Activated naive CD4-positive, alpha-beta T cell (primary cell): ENCODE data around the gene UST.
A peak's percentile ranks its signal among the peaks of the same experiment; 100 is the strongest.

Experiments used
- DNase-seq, 4 experiments: peaks; one replicate each; lab custom pipeline; 2025; lab: John Stamatoyannopoulos, UW

The UST gene

DNA sequence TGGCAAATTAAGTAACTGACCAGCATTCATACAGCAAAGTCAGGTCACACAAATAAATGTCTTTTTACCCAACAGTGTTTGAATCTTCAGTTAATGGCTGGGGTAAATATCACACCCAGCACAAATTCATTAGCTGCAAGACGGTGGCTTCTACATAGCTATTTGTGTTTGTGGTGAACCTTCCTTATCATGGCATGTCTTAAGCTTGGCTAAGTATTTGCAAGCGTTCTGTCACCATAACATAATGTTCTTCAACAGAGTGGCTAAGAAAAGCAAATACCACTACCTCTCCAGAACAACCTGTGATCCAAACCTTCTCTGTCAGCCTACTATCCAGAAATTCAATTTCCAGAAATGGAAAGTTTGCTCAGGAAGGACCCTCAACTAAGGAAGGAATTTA is 315.1 kb downstream of the UST start:
- DNase-seq: no peak

DNA sequence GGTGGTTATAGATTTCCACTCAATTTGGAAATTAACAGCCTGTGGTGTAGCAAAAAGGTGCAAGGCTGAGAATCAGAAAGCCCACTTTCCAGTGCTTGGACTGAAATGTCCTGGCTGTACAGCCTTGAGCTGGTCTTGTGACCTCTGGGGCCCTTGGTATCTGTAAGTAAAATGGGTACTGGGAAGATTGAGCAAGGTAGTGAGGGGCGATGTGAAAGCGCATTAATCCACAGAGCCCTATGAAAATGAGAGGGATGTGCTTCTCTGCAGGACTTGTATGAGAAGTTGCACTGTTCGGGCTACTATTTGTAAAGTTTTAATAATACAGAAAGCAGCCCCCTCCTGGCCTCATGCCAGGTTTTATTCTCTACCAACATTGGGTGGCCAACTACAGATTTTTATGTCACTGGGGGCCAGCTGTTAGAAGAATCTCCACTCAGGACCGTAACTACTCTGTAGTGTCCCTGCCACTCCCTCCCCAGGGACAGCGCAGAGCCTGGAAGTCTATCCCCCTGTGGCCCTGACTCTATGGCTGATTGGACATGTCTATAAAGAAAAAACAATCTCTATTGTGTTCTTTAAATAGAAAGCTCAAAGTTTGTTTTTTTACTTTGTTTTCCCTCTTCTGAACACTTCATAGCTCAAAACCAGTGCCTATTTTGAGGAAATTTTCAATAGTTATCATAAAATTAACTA is 316.0 kb downstream of the UST start:
- DNase-seq: no peak

- no peak for DNase-seq
These were observed 316.6 kb downstream of the UST start for GRCh38 chr6:149063468-149063867.

DNA sequence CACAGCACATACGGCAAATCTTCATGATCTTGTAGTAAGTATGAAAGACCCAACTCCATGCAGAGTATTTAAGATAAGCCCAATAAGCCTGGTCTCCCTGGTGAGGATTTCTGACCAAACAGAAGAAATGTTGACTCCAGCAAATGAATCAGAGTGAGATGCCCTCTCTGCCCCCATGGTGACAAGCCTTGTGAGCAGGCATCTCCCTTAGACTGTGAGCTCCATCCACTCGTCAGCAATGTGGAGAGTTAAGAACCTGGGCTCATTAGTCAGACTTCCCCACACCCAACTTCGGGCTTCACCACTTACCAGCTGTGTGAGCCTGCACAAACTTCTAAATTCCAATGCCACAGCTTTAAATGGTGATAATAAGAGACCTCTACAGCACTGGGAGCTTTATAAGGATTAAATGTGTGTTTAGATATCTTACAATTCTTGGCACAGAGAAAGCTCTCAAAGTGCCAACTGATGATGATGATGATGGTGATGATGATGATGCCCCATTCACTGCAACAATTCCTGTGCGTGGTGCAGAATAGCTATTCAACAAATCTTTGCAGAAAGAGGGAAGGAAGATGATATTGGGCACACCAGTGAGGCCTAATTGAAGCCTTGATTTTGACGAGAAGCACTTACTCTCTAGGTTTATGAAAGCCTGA is 317.3 kb downstream of the UST start:
- no peak for DNase-seq

DNA sequence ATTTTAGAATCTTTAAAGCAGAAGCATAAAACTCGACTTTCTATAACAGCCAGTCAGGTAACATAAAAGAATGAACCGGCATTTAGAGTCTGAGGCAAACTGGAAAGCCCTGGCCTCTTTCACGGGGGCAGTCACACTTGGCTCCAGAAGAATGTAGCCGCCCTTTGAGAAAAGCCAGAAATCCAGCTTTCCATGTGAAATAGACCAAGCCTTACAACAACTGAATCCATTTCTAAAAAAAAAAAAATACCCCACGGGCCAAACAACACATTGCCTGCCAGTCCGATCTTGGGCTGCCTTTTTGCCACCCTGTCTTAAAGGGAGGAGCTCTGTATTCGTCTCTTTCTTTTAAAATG is 317.8 kb downstream of the UST start:
- DNase-seq: no peak

- DNase-seq: no peak
These were observed 318.3 kb downstream of the UST start for GRCh38 chr6:149065121-149065520.

DNA sequence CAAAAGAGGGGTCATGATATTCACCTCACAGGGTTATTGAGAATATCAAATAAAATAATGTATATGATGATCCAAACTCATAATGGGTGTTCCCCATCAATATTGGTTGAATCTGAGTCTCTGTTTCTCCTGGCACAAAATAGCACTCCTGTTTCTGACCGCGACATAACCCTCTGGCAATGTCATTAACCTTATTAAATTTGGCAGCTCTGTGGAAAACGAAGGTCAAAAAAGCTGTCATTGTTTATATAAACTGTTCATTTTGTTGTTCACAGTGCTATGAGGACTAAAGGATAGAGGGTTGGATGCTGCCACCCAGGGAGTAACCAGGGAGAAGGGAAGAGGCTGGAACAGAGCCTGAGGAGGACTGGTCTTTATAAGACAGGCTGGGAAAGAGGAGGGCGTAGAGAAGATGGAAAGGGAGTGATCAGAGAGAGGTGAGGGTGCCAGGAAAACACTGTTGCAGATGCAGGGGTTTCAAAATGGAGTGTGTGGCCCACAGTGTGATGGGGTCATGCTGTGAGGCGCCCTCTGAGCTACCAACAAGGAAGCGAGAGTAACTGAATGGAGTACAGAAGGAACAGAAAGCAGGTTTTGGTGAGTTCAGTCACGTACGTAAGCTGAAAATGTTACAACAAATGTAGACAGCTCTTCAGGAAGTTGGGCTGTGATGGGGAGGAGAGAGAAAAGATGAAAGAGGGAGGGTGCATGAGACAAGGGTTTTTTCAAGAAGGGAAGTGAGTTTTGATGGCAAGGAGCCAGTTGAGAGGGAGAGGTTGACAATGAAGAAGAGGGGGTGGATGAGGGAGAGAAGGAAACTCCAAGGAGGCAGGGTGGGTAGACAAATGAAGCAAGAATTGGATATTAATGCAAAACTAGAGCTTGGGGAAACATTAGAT is 319.1 kb downstream of the UST start:
- no peak for DNase-seq

DNA sequence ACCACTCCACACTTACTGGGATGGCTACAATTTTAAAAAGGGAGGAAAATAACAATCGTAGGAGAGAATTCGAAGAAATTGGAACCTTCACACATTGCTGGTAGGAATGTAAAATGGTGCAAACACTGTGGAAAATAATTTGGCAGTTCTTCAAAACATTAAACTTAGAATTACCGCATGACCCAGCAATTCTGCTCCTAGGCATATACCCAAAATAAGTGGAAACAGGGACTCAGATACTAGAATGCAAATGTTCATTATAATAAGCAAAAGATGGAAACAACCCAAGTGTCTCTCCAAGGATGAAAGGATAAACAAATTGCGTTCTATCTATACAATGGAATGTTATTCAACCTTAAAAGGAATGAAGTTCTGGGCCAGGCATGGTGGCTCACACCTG is 325.2 kb downstream of the UST start:
- DNase-seq: no peak

DNA sequence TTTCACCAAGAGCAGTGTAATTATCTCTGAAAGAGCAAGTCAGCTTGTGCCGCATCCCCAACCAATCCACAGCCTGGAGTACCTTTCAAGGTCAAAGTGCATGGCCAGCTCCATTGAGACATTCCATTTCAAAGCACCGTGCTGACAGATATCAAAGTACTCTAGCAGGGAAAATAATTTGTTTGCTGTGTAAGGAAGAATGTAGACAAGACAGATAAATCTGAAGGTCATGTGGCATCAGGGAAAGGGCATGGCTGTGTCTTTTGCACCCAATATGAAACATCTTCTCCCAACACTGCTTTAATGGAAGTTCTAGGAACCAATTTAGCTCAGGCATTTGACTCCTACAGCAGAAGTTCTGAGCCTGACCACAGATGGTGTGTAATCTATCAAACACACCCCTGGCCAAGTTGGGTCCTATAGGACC is 328.0 kb downstream of the UST start:
- no peak for DNase-seq

- no peak for DNase-seq
These were observed 329.0 kb downstream of the UST start for GRCh38 chr6:149075616-149076354.

DNA sequence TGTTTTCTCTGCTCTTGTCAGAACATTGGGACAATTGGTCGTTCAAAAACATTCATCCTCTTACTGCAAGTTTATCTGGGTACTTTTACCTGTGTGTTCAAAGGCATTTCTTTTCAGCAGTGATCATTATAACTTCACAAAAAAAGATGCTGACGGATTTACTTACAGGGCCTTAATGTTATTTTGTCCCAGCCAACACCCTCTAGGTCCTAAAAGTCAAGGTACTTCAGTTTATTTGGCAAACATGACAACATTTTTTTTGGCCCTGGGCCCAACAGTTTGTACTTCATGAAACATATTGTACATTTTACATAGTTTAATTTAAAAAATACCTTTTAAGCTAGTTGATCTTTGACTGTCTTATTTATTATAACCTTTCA is 329.5 kb downstream of the UST start:
- DNase-seq: no peak

- no peak for DNase-seq
These were observed 330.4 kb downstream of the UST start for GRCh38 chr6:149077208-149077607.

- DNase-seq: no peak
These were observed 331.5 kb downstream of the UST start for GRCh38 chr6:149078211-149078782.

GRCh38 chr6:149079456-149079855 is 332.6 kb downstream of the UST start:
- DNase-seq: peak in 1 of 4 experiments; percentile 2

GRCh38 chr6:149079911-149080491 is 333.2 kb downstream of the UST start:
- no peak for DNase-seq

DNA sequence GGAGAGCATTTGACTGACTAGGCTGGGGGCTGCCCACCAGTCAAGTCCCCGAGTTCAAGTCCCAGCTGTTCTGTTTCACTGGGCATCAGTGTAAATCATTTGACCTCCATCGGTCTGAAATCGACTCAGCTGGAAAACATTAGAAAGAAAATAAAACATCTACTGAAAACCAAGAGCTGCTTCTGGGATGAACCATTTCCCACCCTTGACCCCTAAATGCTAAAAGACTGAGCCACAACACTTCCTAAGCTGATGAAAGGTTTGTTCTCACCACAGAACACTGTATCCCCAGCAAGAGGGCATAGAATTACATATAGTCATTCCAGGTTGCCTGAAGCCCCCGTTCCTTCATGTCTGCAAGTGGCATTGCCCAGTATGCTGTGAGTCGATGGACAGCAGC is 333.7 kb downstream of the UST start:
- DNase-seq: no peak

GRCh38 chr6:149081281-149081680 is 334.5 kb downstream of the UST start:
- no peak for DNase-seq

DNA sequence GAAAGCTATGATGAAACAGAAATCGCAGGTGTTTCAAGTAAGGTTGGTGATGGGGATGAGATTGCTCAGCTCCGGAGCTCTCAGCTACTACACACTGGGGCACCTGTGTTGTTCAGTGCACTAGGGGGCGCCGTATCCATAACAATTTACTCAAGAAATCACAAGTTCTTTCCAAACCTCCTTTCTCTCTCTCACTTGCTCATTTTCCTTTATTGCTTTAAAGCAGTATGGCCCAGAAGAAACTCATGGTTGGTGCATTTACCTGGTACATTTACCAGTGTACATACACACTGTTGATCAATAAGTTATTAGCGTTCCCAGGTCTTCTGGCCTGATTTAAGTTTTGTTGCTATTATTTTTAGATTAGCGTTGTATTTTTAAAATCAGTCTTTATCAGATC is 335.5 kb downstream of the UST start:
- peak; percentile 11 to 79 (median 71) for DNase-seq

DNA sequence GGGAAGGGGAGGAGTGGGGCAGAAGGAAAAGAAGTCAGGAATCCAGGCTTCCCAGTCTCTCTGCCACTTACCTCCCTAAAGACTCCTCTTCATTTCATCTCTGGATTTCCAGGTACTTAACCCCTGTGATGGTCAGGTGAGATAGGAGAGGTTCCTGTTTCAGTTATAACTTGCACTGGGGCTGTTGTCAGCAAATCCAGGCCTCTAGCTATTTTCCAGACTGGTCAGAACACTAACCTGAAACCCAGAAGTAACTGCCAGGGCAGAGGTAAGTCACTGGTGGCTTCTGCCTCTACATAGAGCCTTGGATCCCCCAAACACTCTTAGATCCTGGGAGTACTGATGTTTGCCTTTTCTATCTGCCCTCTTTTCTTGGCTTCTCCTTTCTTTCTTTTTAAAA is 337.2 kb downstream of the UST start:
- DNase-seq: no peak

DNA sequence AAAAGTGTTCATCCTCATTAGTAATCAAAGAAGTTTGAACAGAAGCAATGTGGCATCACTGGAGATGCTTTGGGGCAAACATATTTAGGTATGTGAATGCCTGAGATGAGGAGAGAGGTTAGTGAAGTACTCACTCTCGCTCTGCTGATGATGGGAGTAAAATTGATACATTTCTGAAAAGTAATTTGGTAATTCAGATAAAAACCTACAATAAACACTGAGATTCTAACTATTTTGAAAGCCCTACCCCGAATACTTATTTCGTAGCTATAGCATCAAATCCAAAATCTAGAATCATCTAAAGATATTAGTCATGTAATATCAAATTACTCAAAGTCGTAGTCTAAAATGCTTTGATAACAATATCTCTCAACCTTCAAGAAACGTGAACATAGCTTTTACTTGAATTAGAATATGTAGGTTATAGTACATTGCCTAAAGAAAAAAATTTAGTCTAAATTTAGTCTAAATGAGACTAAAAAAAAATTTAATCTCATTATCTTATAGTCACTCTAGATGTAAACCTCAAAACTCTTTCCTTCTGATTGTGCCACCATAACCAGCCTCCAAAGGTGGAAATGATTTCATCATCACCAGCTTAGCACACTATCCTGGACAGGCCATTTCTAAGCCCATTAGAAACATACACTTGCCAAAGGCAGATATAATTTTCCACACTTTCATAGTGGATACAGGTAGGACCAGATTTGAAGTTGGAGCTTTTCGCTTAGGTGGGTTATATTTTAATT is 338.2 kb downstream of the UST start:
- DNase-seq: no peak

GRCh38 chr6:149085557-149085938 is 338.7 kb downstream of the UST start:
- DNase-seq: no peak
